ES-I3 (cell line): Measurements from ENCODE around the gene PPT2.
A peak's percentile ranks its signal among the peaks of the same experiment; 100 is the strongest.

ENCODE experiments used
- H3K36me3 ChIP-seq: 2 replicates; pipeline ENCODE4 v1.6.1; 2013; ENCODE audit warnings: mild to moderate bottlenecking, low read length, control low read depth, moderate library complexity; ENCODE audit not compliant: insufficient read depth
- H3K4me1 ChIP-seq: 2 replicates; pipeline ENCODE4 v1.6.1; 2013; ENCODE audit warnings: mild to moderate bottlenecking, control low read depth, low read length; ENCODE audit not compliant: insufficient read depth
- H3K9ac ChIP-seq: 2 replicates; pipeline ENCODE4 v1.6.1; 2013; ENCODE audit warnings: low read depth, mild to moderate bottlenecking, low read length, moderate library complexity
- H3K9me3 ChIP-seq: 2 replicates; pipeline ENCODE4 v1.6.1; 2013; ENCODE audit warnings: mild to moderate bottlenecking, low read length, moderate library complexity; ENCODE audit not compliant: control insufficient read depth, insufficient read depth

PPT2 gene

GRCh38 chr6:32116674-32117073 is 37.3 kb upstream of the PPT2 start:
- Histone ChIP-seq H3K4me1 (0 out of 2 replicates have a peak, but pooled peaks cover 6% of the 10 kb centered on the region), H3K9ac (no peak overlapping the region), H3K9me3 (no peaks in the 10 kb centered on the region), H3K36me3 (no peaks in the 10 kb centered on the region)

- H3K9me3 ChIP-seq: no peaks in the 10 kb centered on the region
- no peak overlapping the region for H3K9ac ChIP-seq
- H3K4me1 ChIP-seq: 0 out of 2 replicates have a peak, but pooled peaks cover 6% of the 10 kb centered on the region
- no peaks in the 10 kb centered on the region for H3K36me3 ChIP-seq
Measured at GRCh38 chr6:32117461-32117860, 36.5 kb upstream of the PPT2 start.

GRCh38 chr6:32118782-32119628 is 34.9 kb upstream of the PPT2 start:
- H3K9ac ChIP-seq: no peak overlapping the region
- H3K9me3 ChIP-seq: no peaks in the 10 kb centered on the region
- 0 out of 2 replicates have a peak, but pooled peaks cover 4% of the 10 kb centered on the region for H3K4me1 ChIP-seq
- H3K36me3 ChIP-seq: no peaks in the 10 kb centered on the region

GRCh38 chr6:32120573-32121059 is 33.3 kb upstream of the PPT2 start:
- Histone ChIP-seq H3K9ac (no peak overlapping the region), H3K4me1 (0 out of 2 replicates have a peak, but pooled peaks cover 4% of the 10 kb centered on the region), H3K36me3 (no peaks in the 10 kb centered on the region), H3K9me3 (no peaks in the 10 kb centered on the region)

- peaks cover 4% of the 10 kb centered on the region; the same call in 1 of the 2 replicates for H3K4me1 ChIP-seq
- H3K36me3 ChIP-seq: 0 out of 2 replicates have a peak, but pooled peaks cover 5% of the 10 kb centered on the region
- H3K9ac ChIP-seq: no peak overlapping the region
- H3K9me3 ChIP-seq: no peaks in the 10 kb centered on the region
Measured at GRCh38 chr6:32123681-32124080, 30.3 kb upstream of the PPT2 start.

- no peaks in the 10 kb centered on the region for H3K9me3 ChIP-seq
- no peak overlapping the region for H3K9ac ChIP-seq
- 0 out of 2 replicates have a peak, but pooled peaks cover 5% of the 10 kb centered on the region for H3K36me3 ChIP-seq
- H3K4me1 ChIP-seq: no peaks in the 10 kb centered on the region; the same call in 1 of the 2 replicates
Measured at GRCh38 chr6:32126880-32127279, 27.1 kb upstream of the PPT2 start.

- H3K9ac ChIP-seq: peak overlapping the region; percentile 100; the same call in 1 of the 2 replicates
- 0 out of 2 replicates have a peak, but pooled peaks cover 5% of the 10 kb centered on the region for H3K36me3 ChIP-seq
- H3K4me1 ChIP-seq: no peaks in the 10 kb centered on the region; the same call in 1 of the 2 replicates
- H3K9me3 ChIP-seq: no peaks in the 10 kb centered on the region
Measured at GRCh38 chr6:32127409-32127716, 26.6 kb upstream of the PPT2 start.

GRCh38 chr6:32127717-32128592 is 26.0 kb upstream of the PPT2 start, which contains the start of gene ATF6B:
Gene ATF6B (minus strand): TSS chr6:32128246. CDS start chr6:32128207, 39 bp downstream.
- Histone ChIP-seq H3K9me3 (no peaks in the 10 kb centered on the region), H3K36me3 (0 out of 2 replicates have a peak, but pooled peaks cover 5% of the 10 kb centered on the region), H3K9ac (peak within 1 kb of the TSS; percentile 100)

GRCh38 chr6:32128751-32129296 is 25.1 kb upstream of the PPT2 start:
- H3K36me3 ChIP-seq: 0 out of 2 replicates have a peak, but pooled peaks cover 5% of the 10 kb centered on the region
- H3K4me1 ChIP-seq: no peaks in the 10 kb centered on the region; the same call in 1 of the 2 replicates
- H3K9ac ChIP-seq: no peak overlapping the region
- H3K9me3 ChIP-seq: no peaks in the 10 kb centered on the region

More at GRCh38 chr6:32127717-32128592, 26.0 kb upstream of the PPT2 start, which contains the start of gene ATF6B:
- no peaks in the 10 kb centered on the region; the same call in 1 of the 2 replicates for H3K4me1 ChIP-seq

- peak overlapping the region; percentile 69 for H3K9ac ChIP-seq
- H3K36me3 ChIP-seq: 0 out of 2 replicates have a peak, but pooled peaks cover 5% of the 10 kb centered on the region
- no peaks in the 10 kb centered on the region for H3K9me3 ChIP-seq
- no peaks in the 10 kb centered on the region; the same call in 1 of the 2 replicates for H3K4me1 ChIP-seq
Measured at GRCh38 chr6:32129297-32130088, 24.4 kb upstream of the PPT2 start.

- Histone ChIP-seq H3K9me3 (no peaks in the 10 kb centered on the region), H3K4me1 (no peaks in the 10 kb centered on the region; the same call in 1 of the 2 replicates), H3K36me3 (no peaks in the 10 kb centered on the region), H3K9ac (no peak overlapping the region)
Measured at GRCh38 chr6:32131439-32131948, 22.4 kb upstream of the PPT2 start.

GRCh38 chr6:32132110-32132509 is 21.8 kb upstream of the PPT2 start:
- H3K9me3 ChIP-seq: no peaks in the 10 kb centered on the region

GRCh38 chr6:32133786-32134185 is 20.2 kb upstream of the PPT2 start:
- Histone ChIP-seq H3K36me3 (no peaks in the 10 kb centered on the region), H3K9ac (no peak overlapping the region), H3K9me3 (no peaks in the 10 kb centered on the region), H3K4me1 (no peaks in the 10 kb centered on the region)

More at GRCh38 chr6:32132110-32132509, 21.8 kb upstream of the PPT2 start:
- Histone ChIP-seq H3K4me1 (no peaks in the 10 kb centered on the region; the same call in 1 of the 2 replicates), H3K9ac (no peak overlapping the region), H3K36me3 (no peaks in the 10 kb centered on the region)
